Fibroblast of skin of left quadriceps (primary cell): Measurements from ENCODE around the gene PNLIPRP3.
"Not testable (repeated sequence)": the region's sequence is repeated elsewhere in the genome, so short reads cannot be mapped to it uniquely, and the experiment has no call there.

Source experiments
- DNase-seq, 2 experiments: peaks; one replicate each; pipeline ENCODE4 v3.0.0-alpha.2; 2013; ENCODE audit warnings: low read depth in 2 of 2

The PNLIPRP3 gene

DNA sequence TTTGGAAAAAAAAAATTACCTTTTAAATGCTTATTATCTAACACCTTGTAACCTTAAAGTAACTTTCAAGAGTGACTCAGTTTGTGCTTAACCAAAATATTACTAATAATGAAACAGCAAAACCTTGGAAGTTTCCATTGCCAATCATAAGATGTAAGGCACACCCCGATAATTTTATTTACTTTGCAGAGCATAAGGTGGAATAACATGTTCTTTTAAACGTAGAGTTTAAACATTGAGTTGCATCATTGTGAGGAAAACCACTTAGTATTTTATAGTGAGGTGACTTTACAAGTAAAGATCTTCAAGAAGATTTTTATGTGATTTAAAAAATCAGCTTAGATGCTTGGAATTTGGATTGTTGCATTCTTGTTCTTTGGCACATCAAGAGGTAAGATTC, at the start of gene PNLIPRP3:
PNLIPRP3 (plus strand) TSS at position 177 of the 400 bp plus-strand sequence; CDS start at position 343, 166 bp downstream.
- no peak for DNase-seq

DNA sequence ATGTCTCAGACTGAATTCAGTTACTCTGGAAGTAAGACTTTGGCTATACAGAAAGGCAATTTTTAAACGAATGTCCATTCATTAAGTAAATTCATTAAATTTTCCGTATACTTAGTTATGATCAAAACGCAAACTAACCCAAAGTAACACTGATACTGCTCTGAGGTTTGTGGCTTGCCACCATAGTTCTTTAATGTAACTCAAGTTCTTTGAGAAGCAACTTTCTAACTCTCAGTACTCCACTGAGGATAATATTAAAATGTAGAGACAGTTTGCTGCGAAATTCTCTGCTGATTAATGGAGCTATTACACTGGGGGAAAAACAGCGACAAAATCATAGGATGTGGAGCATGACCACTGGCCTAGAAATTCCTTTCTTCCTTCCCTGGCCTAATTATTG, 45.4 kb upstream of the PNLIPRP3 start:
- no peak for DNase-seq

DNA sequence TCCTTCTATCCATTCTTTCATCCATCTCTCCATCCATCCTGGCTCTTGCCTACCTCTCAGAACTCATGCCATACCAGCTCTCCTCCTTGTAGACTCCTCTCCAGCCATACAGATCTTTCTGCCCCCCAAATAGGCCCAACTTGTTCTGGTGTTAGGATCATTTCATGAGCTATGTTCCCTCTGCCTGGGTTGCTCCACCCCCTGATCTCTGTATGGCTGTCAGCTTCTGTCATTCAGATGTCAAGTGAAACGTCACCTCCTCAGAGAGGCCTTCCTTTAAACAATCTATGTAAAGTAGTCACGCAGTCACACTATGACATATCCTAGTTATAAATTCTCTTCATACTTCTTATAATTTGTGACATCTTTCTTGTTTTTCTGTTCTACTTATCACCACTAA, 42.3 kb upstream of the PNLIPRP3 start:
- no peak for DNase-seq

DNA sequence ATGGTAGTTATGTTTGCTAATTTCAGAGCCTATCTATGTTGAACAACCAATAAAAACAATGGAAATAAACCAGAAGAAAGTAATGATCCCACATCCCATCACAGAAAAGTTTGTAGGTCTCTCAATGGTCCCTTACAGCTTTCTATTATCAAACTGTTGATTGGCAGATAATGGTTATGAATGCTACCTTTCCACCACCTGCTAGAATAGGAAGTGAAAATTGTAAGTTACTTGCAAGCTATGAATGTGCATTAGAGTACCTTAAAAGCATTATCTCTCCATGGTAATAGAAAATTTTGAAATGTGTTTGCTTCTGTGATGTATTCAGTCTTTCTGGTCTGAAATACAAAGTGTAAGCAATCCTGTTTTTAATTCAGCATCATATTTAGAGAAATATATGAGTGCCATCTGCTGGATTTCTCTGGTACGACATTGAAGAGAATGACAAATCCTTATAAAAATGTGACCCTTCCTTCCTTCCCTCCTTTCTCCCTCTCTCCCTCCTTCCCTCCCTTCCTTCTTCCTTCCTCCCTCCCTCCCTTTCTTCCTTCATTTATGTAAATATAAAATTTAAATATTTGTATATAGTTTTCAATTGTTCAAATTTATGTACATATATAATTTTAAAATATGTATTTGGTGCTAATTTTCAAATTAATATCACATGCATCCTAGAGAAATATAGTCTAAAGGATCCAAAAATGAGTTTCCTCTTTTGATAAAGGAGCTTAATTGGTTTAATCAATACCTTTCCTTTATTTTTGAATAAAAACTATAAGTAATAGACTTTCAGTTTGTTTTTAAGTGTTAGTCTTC, 41.4 kb upstream of the PNLIPRP3 start:
- peak; percentile 4 to 10 for DNase-seq

DNA sequence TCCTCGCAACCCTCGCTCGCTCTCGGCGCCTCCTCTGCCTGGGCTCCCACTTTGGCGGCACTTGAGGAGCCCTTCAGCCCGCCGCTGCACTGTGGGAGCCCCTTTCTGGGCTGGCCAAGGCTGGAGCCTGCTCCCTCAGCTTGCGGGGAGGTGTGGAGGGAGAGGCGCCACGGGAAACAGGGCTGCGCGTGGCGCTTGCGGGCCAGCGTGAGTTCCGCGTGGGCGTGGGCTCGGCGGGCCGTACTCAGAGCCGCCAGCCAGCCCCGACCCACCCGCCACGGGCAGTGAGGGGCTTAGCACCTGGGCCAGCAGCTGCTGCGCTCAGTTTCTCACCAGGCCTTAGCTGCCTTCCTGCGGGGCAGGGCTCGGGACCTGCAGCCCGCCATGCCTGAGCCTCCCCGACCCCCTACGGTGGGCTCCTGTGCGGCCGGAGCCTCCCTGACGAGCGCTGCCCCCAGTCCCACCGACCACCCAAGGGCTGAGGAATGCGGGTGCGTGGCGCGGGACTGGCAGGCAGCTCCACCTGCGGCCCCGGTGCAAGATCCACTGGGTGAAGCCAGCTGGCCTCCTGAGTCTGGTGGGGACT, 34.3 kb upstream of the PNLIPRP3 start:
- DNase-seq: not testable (repeated sequence)

DNA sequence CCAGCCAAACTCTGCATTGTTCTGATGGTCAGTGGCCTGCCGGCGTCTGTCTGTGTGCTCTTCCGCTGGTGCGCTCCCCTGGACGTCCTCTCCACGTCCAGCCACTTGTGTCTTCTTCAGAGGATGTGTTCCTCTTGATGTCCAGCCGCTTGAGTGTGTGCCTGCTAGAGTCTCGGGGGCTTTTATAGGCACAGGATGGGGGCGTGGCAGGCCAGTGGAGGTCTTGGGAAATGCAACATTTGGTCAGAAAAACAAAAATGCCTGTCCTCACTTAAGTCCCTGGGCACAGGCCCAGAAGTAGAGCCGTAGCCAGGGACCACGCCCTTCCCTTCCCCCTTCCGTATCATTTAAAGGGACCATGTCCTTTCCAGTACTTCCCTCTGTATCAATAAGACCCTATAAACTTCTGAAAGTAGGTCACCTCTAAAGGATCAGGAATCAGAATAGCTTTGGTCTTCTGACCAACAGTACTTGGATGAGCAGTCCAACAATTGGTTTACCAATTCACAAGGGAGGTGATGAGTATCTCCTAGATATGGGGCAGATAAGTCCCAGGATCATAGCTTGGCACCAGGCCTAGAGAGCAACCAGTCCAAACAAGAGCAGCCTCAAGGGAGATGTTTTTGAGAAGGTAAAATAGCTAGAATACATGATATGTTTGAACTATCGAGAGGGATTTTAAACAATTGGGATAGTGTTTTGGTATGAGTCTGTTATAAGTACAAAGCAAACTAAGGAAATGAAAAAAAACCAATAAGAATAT, 32.2 kb upstream of the PNLIPRP3 start:
- DNase-seq: no peak

DNA sequence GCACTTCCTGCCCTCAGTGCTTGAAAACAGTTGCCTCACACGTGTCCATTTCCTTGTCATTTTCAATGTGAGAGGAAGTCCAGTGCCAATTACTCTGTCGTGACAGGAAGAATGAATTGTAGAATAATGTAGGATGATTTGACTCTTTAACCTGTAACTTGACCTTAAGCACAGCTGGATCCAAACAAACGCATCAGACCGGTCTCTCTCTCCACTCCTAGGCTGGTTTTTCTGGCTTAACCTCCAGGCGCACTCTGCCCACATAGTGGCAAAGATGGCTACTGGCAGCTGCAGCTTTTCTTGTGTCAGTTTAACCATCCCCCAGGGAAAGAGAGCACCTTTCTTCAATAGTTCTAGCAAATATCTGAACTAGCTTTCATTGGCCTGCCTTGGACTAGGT, 29.4 kb upstream of the PNLIPRP3 start:
- no peak for DNase-seq

DNA sequence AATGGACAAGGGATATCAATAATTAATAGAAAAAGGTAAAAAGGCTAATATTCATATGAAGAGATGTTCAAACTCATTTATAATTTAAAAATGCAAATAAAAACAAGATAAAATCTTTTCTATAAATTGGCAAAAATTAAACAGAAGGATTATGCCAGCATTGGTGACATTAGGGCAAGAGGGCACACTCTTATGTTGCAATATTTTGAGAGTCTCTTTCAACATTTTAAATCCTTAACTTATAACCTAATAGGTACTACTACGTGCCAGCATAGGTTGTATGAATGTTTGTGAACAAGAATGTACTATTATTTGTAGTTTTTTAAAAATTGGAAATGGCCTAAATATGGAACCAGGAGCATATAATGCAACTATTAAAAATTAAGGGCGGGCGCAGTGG, 24.8 kb upstream of the PNLIPRP3 start:
- no peak for DNase-seq

DNA sequence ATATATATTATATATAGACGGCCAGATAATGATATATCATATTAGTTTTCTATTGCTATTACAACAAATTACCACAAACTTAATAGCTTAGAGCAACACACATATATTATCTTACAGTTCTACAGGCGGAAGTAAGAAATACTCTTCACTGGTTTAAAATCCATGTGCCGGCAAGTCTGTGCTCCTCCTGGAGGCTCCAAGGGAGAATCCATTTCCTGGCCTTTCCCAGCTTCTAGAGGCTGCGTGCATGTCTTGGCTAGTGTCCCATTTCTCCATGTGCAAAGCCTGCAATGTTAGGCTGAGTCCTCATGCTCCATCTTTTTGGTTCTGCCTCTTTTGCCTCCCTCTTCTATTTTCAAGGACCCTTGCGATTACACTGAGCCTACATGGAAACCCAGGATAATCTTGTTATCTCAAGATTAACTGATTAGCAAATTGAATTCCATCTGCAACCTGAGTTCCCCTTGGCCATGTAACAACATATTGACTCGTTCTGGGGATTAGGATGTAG, 23.9 kb upstream of the PNLIPRP3 start:
- no peak for DNase-seq

DNA sequence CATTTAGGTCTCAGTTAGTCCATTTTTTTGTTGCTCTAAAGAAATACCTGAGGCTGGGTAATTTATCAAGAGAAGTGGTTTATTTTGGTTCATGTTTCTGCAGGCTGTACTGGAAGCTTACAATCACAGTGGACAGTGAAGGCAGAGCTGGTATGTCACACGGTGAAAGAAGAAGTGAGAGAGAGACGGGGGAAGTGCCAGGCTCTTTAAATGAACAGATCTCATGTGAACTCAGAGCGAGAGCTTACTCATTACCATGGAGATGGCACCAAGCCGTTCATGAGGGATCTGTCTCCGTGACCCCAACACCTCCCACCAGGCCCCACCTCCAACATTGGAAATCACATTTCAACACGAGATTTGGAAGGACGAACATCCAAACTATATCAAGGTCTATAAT, 18.9 kb upstream of the PNLIPRP3 start:
- no peak for DNase-seq

DNA sequence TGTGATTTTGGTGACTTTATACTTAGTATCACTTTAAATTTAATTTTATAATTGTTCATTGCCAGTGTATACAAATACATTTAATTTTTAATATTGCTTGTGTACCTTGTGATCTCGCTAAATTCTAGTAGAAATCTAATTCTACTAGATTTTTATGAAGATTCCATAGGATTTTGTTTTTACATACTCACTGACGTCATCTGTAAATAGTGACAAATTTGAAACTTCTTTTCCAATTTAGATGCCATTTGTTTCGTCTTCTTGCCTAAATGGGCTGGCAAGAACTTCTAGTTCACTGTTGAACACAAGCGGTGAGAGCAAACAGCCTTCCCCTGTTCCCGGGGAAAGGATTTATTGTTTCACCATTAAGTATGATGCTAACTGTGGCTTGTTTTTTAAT, 17.3 kb upstream of the PNLIPRP3 start:
- DNase-seq: no peak

DNA sequence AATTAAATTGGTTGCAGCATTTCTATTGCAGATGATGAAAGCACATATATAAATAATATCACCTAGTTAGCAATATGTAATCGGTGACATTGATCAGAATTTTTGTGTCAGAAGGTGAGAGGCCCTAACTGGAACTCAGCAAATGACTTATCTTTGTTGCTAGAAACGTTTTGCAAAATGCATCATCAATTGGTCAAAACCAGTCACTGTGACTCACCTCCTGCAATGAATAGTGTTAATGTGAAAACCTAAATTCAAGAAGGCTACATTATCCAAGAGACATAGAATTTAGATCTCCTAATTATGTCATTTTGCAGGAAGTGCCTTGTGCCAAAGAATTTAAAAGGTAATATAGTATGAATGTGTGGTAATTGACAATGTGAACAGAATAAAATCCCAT, 9.8 kb upstream of the PNLIPRP3 start:
- no peak for DNase-seq

DNA sequence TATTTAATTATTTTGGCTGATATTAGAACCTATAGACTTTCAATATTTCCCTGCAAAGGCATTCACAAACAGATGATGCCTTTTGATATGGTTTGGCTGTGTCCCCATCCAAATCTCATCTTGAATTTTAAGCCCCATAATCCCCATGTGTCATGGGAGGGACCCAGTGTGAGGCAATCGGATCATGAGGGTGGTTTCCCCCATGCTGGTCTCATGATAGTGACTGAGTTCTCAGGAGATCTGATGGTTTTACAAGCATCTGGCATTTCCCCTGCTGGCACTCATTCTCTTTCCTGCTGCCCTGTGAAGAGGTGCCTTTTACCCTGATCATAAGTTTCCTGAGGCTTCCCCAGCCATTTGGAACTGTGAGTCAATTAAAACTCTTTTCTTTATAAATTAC, 9.3 kb upstream of the PNLIPRP3 start:
- DNase-seq: no peak

DNA sequence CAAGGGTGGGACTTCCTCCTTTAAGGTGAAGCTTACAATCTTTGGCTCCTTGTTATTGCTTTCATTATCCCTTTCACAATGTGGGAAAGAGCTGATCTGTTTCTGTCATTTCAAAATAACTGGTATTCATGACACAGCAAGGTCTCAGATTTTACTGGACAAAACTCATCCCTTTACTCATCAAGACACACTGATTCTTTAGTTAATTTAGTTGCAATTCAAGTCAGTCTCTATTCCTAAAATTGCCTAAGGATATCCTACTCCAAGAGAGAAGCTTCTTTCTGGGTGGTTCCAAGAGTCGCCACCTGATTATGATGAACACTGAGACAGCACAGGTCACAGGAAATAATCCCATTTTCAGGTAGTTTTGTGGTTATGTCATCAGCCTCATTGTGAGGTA, 5.8 kb upstream of the PNLIPRP3 start:
- DNase-seq: no peak

DNA sequence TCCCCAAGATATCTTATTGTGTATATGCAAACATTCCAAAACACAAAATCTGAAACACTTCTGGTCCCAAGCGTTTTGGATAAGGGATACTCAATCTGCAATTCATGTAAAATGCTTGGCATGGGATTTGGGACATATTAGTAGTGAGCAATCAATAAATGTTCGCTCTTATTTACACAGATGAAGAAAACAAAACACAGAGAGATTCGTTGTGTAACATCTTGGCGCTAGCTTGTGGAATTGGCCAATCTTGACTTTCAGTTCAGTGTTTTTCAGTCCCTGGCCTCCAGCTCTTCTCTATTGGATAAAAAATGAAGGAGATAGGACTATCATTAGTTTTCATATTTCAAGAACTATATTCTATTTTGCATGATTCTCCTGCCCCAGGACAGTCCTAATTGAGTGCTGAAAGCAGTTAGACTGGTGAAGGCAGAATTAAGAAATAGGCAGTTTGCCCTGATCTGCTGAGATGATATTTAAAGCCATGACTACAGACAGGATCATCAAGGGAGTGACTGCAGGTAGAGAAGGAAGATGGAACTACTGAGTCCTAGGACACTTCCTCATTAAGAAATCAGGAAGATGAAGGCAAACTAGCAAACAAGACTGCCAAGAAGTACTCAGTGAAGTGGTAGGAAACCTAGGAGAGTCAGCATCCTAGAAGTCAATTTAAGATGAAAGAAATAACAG, 1.8 kb downstream of the PNLIPRP3 start:
- DNase-seq: no peak

DNA sequence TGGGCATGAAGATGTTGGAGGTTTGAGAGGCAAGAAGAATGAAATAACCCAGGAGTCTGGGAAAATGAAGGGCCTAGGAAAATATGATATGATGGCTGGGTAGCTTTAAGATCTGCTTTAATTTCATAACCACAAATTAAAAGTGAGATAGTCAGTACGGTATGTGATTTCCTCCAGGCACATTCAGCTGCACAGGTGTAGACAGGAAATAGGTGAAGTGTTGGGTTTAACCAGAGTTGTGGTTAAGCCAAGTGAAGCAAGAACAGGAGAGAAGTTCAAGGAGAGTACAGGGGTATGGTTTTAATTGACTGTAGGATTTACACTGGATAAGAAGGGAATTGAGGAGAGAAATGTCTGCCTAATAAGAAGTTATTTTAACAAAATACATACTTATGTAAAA, 2.6 kb downstream of the PNLIPRP3 start:
- DNase-seq: no peak

DNA sequence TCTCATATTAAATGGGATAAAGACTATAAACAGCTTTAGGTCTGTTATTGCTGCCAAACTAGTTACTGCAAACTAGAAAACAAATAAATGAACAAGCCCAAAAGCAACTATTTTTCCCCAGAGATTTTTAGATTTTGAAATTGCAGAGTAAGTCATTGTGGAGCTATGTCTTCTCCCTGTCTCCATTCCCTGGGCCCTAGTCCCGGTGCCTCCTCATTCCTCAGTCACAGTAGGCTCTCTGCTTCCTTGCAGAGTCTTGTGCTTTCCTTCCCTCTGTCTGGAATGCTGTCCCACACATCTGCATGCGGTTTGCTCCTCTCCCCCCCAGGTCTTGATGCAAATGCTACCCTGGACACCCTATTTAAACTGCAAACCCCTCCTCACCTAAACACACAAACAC, 4.0 kb downstream of the PNLIPRP3 start:
- no peak for DNase-seq

DNA sequence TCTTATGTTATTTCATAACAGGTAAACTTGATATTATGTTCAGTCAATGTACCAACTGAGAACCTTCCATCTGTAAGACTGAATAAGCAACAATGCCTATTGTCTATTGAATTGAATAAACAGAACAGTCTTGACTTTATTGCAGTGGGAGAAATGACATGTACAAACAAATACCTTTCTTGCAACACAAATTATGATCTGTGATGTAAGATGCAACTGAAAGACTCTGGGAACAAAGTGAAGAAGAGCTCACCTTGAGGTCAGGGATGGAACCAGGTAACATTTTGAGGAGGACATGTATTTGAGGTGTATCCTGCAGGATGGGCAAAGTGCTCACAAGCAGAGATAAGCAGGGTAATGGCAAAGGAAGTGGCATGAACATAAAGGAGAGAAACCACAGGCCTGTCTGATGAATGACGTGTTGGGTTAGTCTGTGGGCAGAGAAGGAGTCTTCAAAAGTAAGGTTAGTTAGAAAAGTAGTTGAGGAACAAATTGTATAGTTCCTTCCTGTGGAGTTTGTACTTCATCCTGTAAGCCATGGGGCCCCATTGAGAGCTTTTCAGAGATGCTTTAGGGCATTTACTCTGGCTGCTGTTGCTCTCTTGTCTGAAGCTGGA, 9.5 kb downstream of the PNLIPRP3 start:
- DNase-seq: no peak

DNA sequence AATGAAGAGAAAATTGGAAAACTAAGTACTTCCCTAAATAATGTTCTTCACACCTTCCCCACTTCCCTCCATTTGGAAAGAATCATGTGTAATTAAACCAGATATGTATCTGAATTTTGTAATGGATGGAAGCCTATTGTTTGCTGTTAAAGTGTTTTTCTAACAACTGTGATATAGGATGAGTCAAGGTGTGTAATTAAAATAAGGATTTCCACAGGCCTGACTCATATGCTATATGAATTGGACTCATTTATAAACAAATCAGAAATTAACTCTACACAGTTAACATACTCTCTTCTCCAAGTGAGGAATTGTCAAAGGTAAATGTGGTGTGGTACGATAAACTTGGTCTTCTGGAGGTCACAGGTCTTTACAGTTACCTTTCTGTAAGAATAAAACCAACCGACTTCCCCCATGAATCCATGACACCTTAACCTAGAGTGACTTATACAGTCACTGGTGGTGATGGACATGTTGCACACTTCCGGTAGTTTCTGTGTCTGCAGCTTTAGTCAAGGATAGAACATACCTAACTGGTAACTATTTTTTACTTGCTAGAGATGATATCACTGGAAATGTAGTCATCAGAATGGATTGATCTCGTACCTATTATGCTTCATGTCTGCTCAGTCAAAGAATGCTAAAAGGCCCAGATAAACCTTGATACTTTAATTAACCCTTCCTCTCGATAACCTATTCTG, 12.8 kb downstream of the PNLIPRP3 start:
- no peak for DNase-seq

DNA sequence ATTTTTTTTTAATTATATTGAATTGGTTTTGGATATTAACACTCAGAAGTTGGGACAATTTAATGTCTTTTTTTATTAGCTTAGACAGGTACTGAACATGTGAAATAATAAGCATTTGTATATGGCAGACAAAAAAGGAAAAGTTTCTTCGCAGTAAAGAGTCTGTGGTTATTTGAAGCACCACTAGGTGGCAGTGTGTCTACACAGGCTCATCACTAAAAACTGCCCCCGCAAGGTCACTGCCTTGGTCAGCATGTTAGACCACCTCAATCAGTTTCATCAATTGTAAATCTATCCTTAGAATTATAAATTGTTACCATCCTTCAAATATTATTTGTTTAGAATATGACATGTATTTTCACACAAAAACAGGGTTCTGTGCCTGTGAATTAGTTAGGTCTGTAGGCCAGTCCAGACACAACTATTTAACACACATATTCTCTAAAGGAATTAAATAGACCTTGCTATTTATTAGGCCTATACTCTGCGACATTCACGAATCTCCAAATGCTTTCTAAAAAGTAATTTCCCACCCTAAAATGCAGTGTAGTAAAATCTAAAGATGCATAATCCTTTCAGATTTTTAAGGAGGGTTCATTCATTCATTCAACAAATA, 17.0 kb downstream of the PNLIPRP3 start:
- no peak for DNase-seq

DNA sequence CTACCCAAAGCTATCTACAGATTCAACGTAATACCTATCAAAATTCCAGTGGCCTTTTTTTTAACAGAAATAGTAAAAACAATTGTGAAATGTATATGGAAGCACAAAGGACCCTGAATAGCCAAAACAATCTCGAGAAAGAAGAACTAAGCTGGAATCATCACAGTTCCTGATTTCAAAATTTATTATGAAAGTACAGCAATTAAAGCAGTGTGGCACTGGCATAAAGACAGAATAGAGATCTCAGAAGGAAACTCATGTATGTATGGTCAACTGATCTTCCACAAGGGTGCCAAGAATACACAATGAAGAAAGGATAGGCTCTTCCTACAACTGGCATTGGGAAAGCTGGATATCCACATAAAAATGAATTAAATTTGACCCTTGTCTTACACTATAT, 23.2 kb downstream of the PNLIPRP3 start:
- DNase-seq: no peak
